HG03460 (cell line): ENCODE data around the gene USP16.
"Not testable (repeated sequence)": the region's sequence is repeated elsewhere in the genome, so short reads cannot be mapped to it uniquely, and the experiment has no call there.

ENCODE experiments used
- ATAC-seq: cut with Tn5 transposase; IDR thresholded peaks from one replicate; pipeline ENCODE4 v1.9.1; 2021; ENCODE audit not compliant: unreplicated experiment

USP16 gene

GRCh38 chr21:29033301-29033700 lies 8.8 kb downstream of the USP16 start:
- no peak for ATAC-seq

GRCh38 chr21:29033871-29034270 lies 9.4 kb downstream of the USP16 start:
- no peak for ATAC-seq

GRCh38 chr21:29034678-29035077 lies 10.2 kb downstream of the USP16 start:
- ATAC-seq, result no peak

- ATAC-seq, result no peak
These were observed 27.8 kb downstream of the USP16 start for GRCh38 chr21:29052224-29052623.

- no peak for ATAC-seq
These were observed 28.6 kb downstream of the USP16 start for GRCh38 chr21:29053011-29053553.

- no peak for ATAC-seq
These were observed 29.2 kb downstream of the USP16 start for GRCh38 chr21:29053656-29054055.

- no peak for ATAC-seq
These were observed 30.6 kb downstream of the USP16 start for GRCh38 chr21:29055080-29055479.

GRCh38 chr21:29056005-29056404 lies 31.5 kb downstream of the USP16 start:
- no peak for ATAC-seq

GRCh38 chr21:29056538-29057050 lies 32.1 kb downstream of the USP16 start:
- no peak for ATAC-seq

- ATAC-seq, result peak; percentile 98
These were observed 40.5 kb downstream of the USP16 start for GRCh38 chr21:29064850-29065481.

GRCh38 chr21:29072873-29073221 lies 48.4 kb downstream of the USP16 start:
- peak; percentile 1 for ATAC-seq

- ATAC-seq, result peak; percentile 92
These were observed 48.9 kb downstream of the USP16 start, which contains the start of gene CCT8 for GRCh38 chr21:29073222-29074006. Gene CCT8 (minus strand): TSS chr21:29073648. CDS start chr21:29073590, 58 bp downstream.

GRCh38 chr21:29074007-29074376 lies 49.5 kb downstream of the USP16 start:
- ATAC-seq, result peak; percentile 10

- ATAC-seq, result no peak
These were observed 50.3 kb downstream of the USP16 start for GRCh38 chr21:29074783-29075182.

- no peak for ATAC-seq
These were observed 51.4 kb downstream of the USP16 start for GRCh38 chr21:29075706-29076466.

GRCh38 chr21:29076731-29077640 lies 52.5 kb downstream of the USP16 start:
- ATAC-seq, result not testable (repeated sequence)

GRCh38 chr21:29077651-29078090 lies 53.2 kb downstream of the USP16 start:
- no peak for ATAC-seq

- peak; percentile 52 for ATAC-seq
These were observed 54.6 kb downstream of the USP16 start for GRCh38 chr21:29078869-29079767.

GRCh38 chr21:29080454-29080941 lies 56.0 kb downstream of the USP16 start:
- ATAC-seq, result no peak
